ENCODE data around the gene PACRG.

DNA sequence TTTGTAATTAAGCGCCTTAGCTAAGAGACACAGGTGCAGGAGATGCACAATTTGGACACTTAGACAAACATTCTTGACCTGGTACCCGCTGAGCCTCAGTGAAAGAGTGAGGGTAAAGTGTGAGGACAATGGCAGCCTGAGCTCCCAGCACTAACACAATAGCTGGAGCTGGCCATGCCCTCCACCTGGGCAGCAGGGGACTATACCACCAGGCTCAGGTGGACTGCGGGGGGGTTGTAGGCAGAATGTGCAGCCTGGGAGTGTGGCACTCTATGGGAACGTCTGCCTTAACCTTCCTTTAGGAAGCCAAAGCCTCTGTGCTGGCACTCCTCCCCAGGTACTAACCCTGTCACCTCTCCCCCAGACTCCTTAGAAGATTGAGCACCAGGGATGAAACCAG is 23.8 kb upstream of the PACRG start:
- no peak for TF ChIP-seq SP1 (IDR thresholded peaks at IDR 0.05; ENCODE audit: low read depth, low read length)
- TF ChIP-seq, protein P1, sequence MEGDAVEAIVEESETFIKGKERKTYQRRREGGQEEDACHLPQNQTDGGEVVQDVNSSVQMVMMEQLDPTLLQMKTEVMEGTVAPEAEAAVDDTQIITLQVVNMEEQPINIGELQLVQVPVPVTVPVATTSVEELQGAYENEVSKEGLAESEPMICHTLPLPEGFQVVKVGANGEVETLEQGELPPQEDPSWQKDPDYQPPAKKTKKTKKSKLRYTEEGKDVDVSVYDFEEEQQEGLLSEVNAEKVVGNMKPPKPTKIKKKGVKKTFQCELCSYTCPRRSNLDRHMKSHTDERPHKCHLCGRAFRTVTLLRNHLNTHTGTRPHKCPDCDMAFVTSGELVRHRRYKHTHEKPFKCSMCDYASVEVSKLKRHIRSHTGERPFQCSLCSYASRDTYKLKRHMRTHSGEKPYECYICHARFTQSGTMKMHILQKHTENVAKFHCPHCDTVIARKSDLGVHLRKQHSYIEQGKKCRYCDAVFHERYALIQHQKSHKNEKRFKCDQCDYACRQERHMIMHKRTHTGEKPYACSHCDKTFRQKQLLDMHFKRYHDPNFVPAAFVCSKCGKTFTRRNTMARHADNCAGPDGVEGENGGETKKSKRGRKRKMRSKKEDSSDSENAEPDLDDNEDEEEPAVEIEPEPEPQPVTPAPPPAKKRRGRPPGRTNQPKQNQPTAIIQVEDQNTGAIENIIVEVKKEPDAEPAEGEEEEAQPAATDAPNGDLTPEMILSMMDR (IDR thresholded peaks at IDR 0.05 in 2 of 3, conservative IDR thresholded peaks at IDR 0.05 in 1 of 3; ENCODE audit: control insufficient read depth in 2 of 3, extremely low read depth in 1 of 3, insufficient read depth in 1 of 3, low read depth in 3 of 3, low read length in 3 of 3) = no peak
- TF ChIP-seq POLR2AphosphoS5 (IDR thresholded peaks at IDR 0.05; ENCODE audit: low read length) = no peak
- TF ChIP-seq POLR2A (IDR thresholded peaks at IDR 0.05; ENCODE audit: low read depth, low read length) = no peak
- TF ChIP-seq, protein P2, sequence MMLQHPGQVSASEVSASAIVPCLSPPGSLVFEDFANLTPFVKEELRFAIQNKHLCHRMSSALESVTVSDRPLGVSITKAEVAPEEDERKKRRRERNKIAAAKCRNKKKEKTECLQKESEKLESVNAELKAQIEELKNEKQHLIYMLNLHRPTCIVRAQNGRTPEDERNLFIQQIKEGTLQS (IDR thresholded peaks at IDR 0.05; ENCODE audit: borderline replicate concordance, extremely low read depth, low read depth, low read length) = no peak
- no peak for TF ChIP-seq BHLHE40 (IDR thresholded peaks at IDR 0.05; ENCODE audit: borderline replicate concordance in 1 of 2, low read depth in 2 of 2, low read length in 1 of 2)
- TF ChIP-seq CBFB (IDR thresholded peaks at IDR 0.05; ENCODE audit: low read depth) = no peak
